NCI-H82 treated with DMSO at 0.1 percent for 48 hours (cell line): ENCODE results near the gene CCDC63.
A peak's percentile ranks its signal among the peaks of the same experiment; 100 is the strongest.

Experiments used
- DNase-seq: peaks from one replicate; lab custom pipeline; 2025; ENCODE audit not compliant: unreplicated experiment; lab: John Stamatoyannopoulos, UW

Gene CCDC63

DNA sequence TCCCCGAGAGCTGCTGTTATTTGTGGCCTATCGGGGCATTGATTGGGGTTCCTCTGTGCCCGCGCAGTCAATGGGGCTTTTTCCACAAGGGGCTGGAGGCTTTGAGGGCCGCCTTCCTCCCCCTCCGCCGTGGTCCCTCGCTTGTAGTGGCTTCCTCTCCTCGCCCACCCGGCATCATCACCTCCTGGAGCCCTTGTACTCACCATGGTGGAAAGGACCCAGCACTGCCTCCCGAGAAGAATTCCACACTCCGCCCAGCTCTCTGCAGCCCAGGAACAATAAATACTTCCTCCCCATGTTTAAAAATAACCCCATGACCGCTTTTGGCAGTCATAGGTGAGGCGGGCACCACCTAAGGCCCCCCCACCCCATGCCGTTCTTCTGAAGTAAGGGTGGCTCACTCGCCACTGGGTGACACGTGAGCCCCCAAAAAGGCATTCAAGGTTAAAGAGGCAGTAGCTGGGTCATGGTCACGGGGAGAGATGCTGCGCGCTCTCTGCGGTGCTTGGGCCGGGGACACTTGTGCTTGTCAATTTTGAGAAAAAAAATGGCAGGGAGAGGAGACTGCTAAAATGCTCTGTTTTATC, 73.6 kb downstream of the CCDC63 start, which contains the start of gene MYL2:
Gene MYL2 (minus strand): TSS at position 256 of the 587 bp plus-strand sequence. CDS start 50 bp downstream, at position 206.
- DNase-seq = no peak

DNA sequence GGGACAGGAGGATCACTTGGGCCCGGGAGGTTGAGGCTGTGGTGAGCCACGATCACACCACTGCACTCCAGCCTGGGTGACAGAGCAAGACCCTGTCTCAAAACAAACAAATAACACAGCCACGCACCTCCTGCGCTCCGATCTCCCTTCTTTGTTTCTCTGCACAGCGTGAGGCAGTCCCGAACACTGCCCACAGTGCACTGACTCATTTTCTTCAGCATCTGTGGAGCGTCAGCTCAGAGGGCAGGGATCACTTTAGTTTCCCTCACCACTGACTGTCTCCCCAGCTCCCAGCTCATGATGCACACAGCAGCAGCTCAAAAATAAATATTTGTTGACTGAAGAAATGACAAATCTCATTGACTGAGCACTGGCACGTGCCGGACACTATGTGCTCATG, 74.5 kb downstream of the CCDC63 start:
- DNase-seq = no peak

- DNase-seq = no peak
Observed at GRCh38 chr12:110922652-110923051, 75.9 kb downstream of the CCDC63 start.

DNA sequence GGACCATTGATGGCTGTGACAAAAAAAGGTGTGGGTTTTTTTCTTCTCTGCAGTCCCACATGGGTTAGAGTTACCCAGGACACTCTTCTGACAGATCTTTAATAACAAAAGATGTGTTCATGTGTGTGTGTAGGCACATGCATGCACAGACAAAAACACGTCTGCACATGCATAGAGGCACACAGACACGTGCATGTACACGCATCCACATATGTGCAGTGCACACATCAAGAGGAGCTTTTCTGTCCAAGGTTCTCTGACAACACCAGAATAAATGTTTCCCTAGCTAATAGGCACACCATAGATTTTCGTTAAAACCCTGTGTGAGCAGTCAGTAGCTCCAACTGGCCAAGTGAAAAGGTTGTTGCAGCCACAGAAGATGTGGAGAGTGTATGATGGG, 76.4 kb downstream of the CCDC63 start:
- DNase-seq = no peak

DNA sequence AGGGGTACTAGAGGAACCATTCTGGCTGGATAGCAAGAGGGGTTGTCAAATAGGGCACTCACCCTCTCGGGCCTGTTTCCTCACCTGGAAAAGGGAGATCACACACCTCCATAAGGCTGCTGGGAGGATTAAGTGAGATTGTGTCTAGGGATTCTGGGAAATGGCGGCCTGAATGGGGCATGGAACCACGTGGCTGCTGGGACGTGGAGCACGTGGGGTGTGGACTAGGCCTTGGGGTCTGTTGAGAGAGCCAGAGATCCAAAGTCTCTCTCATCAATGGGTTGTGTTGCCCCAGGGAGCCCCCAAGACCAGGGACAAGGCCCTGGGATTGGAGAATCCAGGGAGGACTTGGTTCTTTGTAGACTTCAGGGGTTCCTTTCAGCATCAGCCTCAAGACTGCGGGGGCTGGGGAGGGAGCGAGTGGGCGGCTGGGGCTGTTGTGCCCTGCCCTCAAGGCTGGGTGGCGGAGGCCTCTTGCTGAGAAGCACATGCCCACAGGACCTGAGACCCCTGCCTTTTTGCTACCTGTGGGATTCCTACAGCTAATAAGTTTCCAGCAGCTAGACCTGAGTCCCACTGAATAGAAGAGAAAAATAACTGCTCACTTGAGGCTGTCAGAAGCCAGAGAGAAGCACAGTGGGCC, 77.0 kb downstream of the CCDC63 start:
- no peak for DNase-seq

- no peak for DNase-seq
Observed at GRCh38 chr12:110927546-110927945, 80.8 kb downstream of the CCDC63 start.

- no peak for DNase-seq
Observed at GRCh38 chr12:110928700-110929099, 81.9 kb downstream of the CCDC63 start.

DNA sequence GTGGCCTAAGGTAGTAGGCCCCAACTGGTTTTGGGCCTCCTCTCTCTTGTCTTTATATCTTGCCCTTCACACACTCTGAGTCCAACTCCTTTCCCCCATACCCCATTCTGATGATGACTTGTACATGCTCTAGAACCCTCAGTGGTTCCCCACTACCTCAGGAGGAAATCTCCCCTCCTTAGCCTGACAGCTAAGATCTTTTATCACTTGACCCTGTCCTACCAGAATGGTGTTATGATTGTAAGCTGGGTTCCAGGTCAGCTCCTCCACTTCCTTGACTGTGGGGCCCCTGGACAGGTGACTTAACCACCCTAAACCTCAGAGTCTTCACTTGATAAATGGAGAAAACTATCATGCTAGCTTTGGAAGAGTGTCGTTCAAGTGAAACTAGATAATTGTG, 83.0 kb downstream of the CCDC63 start:
- no peak for DNase-seq

DNA sequence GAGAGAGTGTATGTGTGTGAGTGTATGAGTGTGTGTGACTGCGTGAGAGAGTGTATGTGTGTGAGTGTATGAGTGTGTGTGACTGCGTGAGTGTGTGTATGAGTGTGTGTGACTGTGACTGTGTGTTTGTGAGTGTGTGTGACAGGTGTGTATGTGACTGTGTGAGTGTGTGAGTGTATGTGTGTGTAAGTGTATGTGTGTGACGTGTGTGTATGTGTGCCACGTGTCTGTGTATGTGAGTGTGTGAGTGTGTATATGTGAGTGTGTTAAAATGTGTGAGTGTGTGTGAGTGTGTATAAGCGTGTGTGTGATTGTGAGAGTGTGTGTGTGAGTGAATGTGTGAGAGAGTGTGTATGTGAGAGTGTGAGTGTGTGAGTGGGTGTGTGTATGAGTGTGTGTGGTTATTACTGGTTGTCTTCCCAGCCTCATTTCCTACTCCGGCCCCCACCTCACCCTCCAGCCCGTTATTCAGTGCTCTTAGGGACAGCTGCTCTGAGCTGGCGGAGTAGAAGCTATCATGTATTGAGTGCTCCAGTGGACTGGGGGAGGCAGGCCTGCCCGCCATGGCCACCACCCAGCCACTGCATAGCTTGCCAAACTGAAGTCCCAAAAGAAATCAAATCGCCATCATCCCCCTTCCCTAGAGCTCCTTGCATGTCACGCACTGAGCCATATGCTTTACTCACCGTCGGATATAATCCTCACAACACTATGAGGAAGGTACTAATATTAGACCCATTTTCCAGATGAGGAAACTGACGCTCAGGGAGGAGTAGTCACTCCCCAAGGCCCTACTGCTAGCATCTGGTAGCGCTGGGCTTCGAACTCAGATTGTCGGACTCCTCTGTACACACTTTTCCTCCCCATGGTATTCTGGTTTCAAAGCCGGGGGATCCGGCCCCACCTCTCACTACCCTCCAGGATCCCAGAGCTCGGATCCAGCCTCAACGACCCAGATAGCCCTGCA, 83.8 kb downstream of the CCDC63 start:
- DNase-seq = no peak

- DNase-seq = no peak
Observed at GRCh38 chr12:110931315-110931728, 84.5 kb downstream of the CCDC63 start.

DNA sequence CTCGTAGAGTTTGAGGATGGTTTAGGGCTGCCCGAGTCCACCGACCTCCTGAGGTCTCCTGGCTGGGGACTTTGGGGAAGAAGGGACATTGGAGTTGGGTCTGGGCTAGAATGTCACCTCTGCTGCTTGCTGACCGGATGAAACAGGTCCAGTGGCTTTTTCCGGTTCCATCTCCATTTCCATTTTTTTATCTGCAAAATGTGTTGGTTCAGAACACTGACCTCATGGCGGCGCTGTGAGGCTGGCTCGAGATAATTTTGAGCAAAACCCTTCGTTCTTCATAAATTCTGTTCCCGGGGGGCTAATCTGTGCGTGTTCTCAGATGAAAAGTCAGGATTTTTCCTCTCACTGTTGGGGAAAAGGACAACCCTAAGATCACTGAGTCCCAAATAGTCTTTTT, 85.3 kb downstream of the CCDC63 start:
- DNase-seq = no peak

DNA sequence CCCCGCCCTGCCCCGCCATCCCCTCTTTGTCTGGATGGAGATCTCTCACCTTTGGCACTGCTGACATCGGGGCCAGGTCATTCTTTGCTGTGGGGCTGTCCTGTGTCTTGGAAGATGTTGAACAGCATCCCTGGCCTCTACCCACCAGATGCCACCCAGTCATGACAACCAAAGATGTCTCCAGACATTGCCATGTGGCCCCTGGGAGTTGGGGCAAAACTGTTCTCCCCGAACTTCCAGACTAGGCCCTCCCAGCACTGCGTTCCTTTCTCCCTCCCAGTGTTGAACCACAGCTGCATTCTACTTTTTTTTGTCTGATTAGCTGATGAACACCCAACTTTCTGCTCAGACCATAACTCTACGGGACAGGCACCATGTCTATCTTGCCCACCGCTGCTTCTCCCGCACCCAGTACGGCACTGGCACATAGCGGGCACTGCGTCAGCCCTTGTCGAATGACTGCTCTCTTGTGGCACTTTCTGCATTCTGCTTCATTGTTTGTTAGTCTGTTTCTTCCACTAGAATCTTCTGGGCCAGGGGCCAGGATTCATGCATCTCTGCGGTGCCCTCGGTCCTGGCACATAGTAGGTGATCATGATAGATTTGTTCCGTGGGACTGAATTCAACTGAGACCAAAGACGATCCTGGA, 86.7 kb downstream of the CCDC63 start:
- DNase-seq = no peak

DNA sequence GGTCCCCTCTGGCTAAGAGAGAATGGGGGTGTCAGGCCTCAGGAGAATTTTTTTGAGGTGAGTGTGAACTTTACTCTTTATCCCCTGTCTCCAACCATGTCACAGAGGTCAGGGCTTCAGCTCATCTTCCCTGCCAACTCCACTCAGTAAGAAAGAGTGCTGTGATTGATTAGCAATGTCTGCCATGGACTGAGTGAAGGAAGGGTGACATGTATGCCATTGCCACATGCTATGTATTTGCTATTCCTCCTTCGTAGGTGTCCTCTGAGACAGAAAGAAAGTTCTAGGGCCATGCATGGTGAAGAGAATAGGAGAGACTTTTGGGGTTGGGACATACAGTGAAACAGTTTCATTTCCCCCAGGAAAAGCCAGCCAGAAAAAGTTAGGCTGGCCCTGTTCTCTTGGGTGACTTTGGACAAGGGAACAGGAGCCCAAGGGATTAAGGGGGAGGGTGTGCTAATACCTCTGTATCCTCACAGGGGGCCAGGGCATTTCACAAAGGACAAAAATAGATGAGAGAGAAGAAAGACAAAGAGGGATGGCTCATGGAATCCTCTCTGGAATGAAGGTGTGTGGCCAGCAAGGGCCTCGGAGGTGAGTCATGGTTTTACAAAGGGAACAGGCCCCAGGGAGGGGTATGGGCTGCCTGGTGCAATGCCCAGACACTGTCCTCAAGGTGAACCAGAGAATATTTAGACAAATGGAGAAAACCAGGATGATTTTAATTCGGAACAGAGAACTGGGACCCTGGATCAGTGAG, 87.5 kb downstream of the CCDC63 start:
- no peak for DNase-seq

GRCh38 chr12:110935588-110935987, 88.8 kb downstream of the CCDC63 start:
- no peak for DNase-seq

- DNase-seq = no peak
Observed at GRCh38 chr12:110936367-110937103, 89.7 kb downstream of the CCDC63 start.

- peak; percentile 45 for DNase-seq
Observed at GRCh38 chr12:110937104-110937641, 90.4 kb downstream of the CCDC63 start.

DNA sequence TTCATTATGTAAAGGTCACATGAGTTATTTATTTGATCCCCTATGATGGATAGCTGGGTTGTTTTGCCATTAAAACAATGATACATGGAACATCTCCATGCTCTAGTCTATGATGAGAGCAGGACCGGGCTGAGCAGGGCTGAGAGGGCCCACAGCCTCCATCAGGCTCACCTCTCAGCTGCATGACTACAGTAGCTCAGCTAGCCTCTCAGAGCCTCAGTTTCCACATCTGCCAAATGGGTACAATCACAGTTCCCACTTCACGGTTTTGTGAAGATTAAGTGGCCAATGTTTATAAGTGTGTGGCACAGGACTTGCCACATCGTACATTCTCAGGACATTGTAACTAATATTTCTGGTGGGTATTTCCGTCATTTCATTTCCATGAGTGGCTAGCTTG, 93.5 kb downstream of the CCDC63 start:
- DNase-seq = no peak

- DNase-seq = no peak
Observed at GRCh38 chr12:110940933-110941332, 94.1 kb downstream of the CCDC63 start.

GRCh38 chr12:110941391-110941790, 94.6 kb downstream of the CCDC63 start:
- DNase-seq = no peak

DNA sequence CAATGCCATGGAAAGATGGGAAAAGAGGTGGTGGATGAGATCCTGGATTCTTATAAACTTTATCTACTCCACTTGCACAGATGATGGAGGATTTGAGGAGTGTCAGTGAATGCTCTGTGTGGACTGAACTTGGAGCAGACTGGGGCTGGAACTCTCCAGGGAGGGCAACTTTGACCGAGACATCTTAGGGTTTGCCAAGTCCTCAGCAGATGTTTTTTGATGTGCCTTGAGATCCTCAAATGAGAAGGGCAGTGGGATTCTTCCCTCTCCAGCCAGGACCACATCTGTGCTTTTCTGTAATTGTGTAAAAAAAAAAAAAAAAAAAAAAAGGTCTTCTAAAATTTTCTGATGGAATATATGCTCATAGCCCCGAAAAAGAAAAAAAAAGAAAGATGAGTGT, 96.6 kb downstream of the CCDC63 start:
- DNase-seq = no peak
